HG02884 (cell line): ENCODE measurements around the gene NCKAP1.
"Not testable (repeated sequence)": the region's sequence is repeated elsewhere in the genome, so short reads cannot be mapped to it uniquely, and the experiment has no call there.

Experiments used
- ATAC-seq: cut with Tn5 transposase; IDR thresholded peaks from one replicate; pipeline ENCODE4 v1.9.1; 2021; ENCODE audit warnings: mild to moderate bottlenecking, moderate library complexity; ENCODE audit not compliant: unreplicated experiment

The NCKAP1 gene

DNA sequence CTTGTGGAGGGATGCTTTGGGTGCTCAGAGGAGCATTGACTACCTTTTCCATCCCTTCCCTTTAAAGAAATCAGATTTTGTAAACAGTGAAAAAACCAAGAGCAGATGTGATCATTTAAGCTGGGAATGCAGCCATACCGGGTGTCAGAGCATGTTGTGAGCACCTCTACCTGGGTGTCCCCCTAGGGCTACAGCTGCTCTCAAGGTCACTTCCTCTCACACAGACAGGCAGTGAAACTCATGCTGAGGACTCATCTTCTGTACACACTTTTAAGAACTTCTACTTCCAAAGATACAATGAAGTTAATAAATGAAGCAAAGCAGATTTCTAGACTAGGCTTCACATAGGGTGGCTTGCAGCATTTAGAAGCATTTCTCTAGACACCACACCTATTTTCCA lies 123.4 kb downstream of the NCKAP1 start:
- ATAC-seq, result no peak

DNA sequence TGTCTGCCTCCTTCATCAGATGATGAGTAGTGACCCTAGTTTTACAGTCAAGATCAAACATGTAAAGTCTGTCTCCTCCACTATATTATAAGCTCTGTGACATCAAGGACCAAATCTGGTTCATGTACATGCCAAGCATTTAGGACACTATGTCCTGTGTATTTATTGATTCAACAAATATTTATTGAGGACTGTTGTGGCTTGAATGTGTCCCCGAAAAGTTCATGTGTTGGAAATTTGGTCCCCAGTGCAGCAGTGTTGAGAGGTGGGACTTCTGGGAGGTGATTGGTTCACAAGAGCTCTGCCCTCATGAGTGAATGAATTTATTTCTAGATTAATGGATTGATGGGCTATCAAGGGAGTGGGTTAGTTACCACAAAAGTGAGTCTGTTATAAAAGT lies 125.2 kb downstream of the NCKAP1 start:
- ATAC-seq, result no peak

DNA sequence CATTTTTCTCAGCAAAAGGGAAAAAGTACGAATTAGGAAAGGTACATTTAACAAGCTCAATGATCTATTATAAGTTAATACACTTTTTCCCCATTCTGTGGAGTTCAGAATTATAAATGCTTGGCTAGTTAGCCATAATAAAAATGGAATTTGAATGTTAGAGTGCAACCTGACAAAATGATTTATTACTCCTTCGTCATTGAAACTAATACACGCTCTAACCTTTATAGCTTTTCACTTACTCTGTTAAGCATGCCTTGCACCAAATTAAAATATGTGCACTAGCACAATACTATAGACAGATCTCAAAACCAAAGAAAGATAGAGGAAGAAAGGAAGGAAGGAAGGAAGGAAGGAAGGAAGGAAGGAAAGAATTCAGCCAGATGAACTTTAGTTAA lies 125.7 kb downstream of the NCKAP1 start:
- ATAC-seq, result no peak

DNA sequence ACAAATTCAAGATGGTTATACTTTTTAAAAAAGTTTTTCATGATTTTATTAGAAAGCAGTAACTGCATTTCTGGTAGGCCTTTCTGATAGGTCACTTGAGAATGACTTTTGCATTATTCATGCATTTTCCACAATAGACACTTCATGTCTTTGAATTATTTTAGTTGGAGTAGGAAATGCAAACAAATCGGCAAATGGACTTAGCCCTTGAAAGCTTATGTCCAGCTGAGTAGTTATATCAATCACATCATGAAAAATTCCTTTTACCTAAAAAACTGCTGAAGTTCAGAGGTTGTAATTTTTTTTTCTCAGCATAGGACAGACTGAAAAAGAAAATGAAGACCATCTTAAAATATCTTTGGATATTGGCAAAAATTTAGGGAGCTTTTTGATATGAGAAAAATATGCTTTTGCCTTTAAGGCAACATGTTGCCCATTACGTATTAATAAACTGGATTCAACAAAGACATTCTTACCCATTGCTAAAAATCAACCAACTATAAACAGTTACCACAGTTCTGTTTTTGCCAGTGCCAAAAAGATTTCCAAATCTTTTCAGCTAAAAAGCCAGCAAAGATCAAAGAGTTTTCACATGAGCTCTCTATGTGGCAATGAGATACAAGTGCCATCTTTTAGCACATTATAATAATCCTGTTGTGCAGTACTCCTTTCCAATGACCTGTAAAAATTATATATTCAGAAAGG lies 126.3 kb downstream of the NCKAP1 start:
- ATAC-seq, result no peak

DNA sequence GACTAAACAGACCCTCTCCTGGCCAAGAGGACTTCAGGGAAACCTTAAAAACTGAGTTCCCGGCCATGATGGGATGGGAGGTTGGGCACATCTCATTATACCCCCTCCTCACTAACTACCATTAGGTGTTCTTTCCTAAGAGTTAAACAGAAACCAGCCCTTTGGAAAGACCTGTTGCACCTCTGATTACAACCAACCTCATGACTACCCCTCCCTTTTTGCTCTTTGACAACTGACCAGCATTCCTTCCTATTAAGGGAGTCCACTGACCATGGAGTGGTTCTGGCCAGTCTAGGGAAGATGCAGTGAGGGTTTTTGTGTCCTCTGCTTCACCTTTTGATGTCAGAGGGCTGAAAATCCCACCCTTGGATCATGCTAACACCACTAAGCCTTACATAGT lies 127.3 kb downstream of the NCKAP1 start:
- no peak for ATAC-seq

DNA sequence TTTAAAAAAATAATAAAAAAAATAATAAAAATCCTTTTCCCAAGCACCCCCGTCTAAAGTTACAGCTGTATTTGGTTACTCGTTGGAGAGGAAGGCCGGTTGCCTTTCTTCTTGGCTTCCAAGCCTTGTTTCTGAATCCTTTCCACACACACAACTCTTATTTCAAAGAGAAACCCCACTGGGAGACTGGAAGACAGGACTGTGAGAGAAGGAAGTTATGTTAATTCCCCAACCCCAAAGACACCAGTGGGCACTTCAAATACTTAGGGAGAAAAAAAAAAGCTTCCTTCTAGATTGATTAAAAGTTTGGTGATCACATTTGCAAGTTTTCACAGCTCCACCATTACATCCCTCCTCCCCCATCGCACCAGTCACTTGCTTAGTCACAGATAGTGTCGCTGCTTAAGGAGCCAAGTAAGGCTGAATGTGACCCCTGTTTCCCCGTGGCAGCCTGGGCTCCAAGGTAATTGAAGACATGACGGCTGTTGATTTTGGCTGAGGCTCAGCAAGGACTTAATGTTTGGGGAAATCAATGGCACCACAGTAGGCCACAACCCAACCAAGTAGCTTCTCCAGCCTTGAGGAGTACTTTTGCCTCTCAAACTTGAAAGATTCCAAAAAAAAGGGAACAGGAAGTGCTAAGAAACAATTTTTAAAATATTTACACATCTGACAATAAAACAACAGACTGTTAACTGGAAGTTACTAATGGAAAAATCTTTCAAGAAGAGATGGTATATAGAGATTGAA lies 131.0 kb downstream of the NCKAP1 start:
- ATAC-seq, result no peak

DNA sequence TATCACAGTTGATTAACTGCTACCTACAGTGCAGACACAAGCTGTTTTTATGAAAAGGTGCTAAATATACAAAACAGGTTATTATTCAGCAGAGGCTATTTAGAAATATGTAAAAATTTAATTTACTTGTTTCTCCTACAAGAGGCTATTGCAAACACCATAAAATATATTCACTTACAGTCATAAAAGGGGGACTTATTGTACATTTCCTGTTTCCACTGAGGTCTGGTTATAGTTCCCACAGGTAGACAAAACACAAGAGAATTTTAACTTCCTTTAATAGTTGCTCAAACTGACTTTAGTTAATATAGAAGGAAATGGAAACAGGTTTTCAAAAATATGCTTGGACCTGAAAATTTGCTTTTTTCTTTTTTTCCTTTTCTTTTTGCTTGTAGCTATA lies 131.8 kb downstream of the NCKAP1 start:
- ATAC-seq, result no peak

DNA sequence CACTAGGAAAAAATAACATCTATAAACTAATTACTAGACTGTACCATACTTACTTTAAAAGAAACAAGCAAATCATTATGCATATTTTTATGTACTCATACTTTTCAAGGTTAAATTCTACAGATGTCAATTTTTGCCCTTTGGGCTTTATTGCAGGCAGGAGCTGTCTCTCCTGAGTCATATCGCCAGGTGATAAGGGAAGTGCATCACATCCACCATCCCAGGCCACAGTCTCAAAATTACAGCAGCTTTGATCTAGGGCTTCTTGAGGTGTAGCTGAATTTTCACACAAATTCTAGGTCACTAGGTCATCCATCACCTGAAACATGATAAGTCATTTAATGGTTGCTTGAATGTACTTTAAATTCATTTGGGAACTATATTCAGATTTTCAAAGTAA lies 133.4 kb downstream of the NCKAP1 start:
- ATAC-seq, result no peak

DNA sequence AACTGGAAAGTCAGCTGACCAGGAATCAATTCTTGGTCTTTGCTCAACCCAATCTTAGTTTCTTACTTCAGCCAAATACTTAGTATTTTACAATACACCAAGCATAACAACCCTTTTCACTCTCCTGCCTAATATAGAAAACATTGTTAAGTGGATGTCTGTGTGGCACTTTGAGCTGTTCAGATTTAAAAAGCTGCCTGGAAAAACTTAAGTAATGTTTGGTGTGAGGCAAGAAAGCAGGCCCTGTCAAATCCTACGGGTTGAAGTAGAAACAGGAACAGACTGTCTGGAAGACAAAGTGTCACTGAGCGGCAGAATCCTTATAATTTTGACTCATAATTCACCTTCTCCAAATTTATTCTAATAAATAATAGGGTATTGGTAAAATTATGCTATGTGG lies 134.7 kb downstream of the NCKAP1 start:
- ATAC-seq, result no peak

DNA sequence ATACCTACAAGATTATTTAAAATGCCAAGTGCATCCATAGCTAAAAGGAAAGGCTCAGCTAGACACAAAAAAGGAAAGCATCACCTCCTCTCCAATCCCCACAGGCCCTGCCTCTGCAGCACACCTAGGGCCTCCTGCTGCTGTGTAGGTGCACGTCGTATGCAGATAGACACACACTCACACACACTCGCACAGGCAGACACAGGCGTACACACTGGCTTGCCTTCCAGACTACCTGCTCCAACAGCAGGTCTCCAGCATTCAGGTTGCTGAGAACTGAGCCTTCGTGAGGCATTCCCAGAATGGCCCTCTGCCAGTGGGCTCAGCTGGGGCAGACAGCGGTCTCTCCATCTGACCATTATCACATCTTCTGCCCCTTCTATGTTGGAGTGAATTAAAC lies 136.5 kb downstream of the NCKAP1 start:
- ATAC-seq, result no peak

DNA sequence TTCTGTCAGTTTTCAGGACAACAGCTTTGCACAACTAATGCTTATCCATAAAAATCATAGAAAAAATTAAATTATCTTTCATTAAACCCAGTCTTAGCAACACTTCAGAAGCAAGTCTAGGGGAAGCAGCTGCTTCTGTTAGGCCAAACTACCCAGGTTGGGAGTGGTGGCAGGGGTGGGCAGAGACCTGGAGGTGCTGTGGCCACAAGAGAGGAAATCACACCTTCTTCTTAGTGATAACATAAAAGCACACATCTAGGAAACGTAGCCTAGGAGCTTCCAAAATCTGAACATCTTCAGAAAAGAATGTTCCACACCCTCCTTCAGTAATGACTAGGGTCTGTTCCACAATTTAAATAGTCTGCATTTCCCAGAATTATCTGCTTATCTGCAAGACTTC lies 139.5 kb downstream of the NCKAP1 start:
- ATAC-seq, result no peak

DNA sequence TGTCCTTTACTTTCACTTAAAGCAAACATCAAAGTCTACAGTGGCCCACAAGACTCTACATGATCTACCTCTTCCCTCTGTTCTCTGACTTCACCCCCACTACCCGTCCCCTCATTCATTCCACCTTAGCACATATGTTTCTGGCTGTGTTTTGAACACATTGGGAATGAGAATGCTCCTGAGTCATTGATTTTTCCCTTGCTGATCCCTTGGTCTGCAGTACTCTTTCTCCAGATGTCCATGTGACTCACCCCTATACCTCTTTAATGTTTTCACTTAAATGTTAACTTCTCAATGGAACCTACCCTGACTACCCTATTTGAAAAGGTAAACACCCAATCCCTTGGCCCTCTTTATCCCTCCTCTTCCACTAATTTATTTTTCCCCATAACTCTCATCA lies 141.1 kb downstream of the NCKAP1 start:
- ATAC-seq, result no peak

DNA sequence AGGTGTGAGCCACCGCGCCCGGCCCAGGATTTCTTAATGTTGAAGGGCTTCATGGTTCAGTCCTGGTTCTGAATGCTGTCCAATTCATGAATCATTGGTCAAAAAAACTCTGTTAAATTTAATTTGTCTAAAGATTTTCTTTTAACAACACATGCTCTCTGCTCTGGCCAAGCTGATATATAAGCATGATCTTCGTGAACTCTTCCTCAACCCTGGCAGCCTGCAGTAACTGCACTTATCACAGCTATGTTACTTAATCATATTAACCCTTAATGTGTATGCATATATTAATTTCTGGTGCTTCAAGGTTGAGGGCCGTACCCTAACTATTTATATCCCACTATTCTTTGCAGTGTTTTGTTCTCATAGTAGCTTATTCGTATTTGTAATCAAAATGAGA lies 142.5 kb downstream of the NCKAP1 start:
- ATAC-seq, result no peak

DNA sequence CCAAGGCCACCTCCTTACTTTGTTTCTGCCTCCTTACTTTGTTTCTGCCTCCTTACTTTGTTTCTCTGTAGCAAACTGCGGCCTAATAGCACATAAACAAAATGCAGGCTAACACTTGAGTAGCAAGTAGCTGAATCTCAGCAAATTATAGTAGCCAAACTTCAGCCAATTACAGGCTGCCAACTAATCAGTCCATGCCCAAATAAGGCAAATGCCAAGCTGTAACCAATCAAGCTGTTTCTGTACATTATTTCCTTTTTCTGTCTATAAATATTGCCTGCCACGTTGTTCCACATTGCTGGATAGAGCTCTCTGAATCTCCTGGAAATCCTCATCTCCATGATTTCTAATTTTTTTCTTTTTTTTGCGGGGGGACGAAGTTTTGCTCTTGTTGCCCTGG lies 143.1 kb downstream of the NCKAP1 start:
- ATAC-seq, result no peak

DNA sequence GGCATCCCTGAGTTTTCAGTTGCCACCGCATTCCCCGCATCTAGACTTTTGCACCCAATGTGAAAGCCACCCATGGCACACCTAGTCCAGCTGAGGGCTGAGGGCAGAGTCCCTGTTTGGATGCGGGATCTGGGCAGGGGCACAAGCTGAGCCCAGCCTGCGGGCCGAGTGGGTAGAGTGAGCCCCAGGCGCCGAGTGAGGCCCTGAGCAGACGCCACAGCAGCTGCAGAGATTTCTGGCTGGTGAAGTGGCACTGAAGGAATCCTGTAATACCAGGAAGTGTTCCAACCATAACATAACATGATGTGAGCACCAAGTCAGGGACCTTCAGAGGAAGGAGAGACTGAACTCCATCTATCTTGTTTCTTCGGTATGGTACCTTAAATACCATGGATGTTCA lies 144.1 kb downstream of the NCKAP1 start:
- ATAC-seq, result no peak

DNA sequence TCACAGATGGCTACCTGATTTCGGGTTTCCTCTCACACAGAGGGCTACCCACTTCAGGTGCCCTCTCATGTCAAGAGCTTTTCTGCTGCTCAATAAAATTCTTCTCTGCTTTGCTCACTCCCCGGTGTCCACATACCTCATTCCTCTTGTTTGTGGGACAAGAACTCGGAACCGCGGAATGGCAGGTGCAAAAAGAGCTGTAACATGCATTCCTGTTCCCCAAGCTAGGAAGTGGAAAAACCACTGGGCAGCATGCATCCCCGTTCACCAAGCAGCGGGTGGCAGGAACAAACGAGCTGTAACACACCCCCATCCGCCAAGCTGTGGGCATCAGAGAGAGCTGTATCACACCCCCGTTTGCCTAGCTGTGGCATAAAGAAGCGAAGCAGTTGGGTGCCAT lies 144.6 kb downstream of the NCKAP1 start:
- ATAC-seq, result no peak

DNA sequence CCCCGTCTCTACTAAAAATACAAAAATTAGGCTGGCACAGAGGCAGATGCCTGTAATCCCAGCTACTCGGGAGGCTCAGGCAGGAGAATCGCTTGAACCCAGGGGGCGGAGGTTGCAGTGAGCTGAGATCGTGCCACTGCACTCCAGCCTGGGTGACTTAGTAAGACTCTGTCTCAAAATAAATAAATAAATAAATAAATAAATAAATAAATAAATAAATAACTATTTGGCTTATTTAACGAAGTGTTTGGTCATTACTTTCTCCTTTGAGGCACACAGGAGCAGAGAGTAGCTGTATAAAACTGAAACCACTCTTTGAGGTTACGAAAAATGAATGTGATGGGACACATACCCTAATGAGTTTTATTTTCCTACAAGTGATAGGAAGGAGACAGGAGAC lies 145.2 kb downstream of the NCKAP1 start:
- not testable (repeated sequence) for ATAC-seq

DNA sequence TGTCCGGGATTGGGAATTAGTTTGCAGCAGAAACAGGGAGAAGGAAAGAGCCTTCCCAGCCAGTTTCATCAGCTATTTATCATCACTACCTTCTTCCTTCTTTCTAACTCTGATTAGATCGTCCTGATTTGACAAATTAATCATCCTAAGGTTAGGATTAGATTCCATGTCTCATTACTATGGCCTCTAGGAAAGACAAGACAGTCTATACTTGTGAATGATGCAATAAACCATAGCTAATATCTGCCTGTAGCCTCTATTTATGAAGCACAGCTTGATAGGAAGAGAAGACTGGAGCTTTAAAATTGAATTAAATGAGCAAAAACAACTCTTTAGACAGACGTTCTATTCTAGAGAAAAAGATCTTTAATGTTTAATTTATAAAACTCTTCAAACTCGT lies 146.6 kb downstream of the NCKAP1 start:
- no peak for ATAC-seq

DNA sequence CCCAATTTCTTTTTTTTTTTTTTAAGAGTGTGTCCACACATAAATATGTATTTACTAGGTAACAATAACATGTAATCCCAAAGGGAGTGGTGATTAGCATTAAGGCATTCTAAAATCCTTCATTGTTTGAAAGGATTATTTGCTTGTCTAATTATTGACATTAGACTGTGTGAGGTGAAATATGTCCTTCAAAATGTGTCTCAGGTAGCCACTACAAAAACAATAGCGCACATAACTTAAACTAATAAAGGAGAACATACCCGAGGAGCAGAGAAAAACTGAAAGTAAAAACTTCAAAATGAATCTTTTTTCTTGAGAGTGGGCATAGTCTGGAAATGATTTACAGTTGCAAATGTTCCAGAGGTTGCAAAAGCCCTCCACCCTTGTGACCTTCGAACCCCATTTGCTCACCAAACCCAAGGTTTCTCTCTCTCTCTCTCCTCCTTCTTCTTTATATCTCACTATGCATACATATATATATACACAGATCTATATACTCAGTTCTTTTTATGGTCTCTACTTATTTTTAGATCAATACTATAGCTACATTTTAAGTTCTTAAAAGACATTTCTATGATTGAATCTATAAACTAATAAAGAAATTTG lies 147.4 kb downstream of the NCKAP1 start:
- no peak for ATAC-seq

DNA sequence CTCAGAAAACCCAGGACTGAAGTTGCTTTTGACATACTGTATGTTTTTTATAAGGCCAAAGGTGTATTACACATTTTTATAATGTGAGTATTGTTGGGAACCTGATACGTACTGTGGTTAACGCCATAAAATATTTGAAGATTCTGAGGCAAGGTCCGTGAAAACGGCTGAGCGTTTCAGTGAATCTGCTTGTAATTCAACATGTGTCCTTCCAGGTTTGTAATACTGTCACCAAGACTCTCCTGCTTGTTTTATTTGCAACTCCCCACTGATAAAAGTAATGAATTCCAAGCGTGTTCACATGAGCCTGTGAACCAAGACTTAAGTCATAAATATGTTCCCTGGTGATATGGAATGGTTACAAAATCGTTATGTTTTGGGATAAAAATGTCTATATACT lies 148.0 kb downstream of the NCKAP1 start:
- ATAC-seq, result no peak

DNA sequence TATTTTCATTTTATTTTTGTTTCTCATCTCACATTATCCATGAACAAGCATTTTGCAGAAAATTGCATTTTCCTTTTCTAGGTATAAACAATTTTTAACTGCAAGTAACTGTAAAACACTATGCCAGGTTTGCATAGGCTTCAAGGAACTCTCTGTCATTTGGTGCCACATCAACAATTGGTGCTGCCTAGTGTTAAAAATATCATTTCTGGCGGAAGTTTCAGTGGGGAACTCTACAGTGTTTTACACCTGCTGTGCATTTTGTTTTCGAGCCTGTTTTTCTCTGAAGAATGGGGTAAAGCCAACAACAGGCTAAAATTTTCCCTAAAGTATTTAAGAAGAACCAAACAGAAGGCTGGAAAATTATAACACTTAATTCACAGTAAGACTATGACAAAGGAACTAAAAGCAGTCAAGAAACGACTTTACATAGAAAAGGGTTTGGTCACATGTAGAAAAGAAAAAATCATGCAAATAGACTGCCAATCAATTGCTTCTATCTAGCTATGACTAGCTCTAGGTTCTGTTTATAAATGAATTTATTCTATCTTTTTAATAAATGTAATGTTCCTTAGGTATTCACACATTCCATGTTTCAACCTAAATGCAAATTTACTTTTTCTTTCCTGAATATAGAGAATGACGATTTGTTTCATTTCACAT lies 150.4 kb downstream of the NCKAP1 start:
- ATAC-seq, result no peak

DNA sequence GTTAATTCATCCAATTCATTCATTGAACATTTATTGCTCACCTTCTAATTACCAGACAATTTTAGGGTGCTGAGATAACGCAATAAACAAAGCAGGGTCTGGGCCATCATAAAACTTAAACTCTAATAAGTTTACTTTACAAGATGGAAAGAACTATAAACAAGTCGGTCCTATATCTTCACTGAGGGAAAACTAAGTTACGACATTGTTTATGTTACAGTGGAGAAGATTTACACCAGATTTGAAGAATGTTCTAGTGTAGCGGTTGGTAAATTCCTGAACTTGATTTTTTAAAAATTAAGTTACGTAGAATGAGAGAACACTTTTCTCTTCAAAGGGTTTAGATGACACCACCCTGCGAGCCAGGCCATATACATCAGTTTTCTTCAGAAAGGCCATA lies 151.2 kb downstream of the NCKAP1 start:
- ATAC-seq, result no peak
